HG03045 (cell line): ENCODE data around the gene EDC4.
"Not testable (repeated sequence)": the region's sequence is repeated elsewhere in the genome, so short reads cannot be mapped to it uniquely, and the experiment has no call there.

ENCODE experiments used
- ATAC-seq: cut with Tn5 transposase; IDR thresholded peaks from one replicate; pipeline ENCODE4 v1.9.1; 2021; ENCODE audit warnings: mild to moderate bottlenecking, moderate library complexity; ENCODE audit not compliant: unreplicated experiment

The EDC4 gene

GRCh38 chr16:67872631-67873434 lies at the start of gene EDC4:
EDC4 (plus strand) TSS chr16:67873052; CDS start chr16:67873262, 210 bp downstream.
- ATAC-seq, result peak; percentile 63

- no peak for ATAC-seq
Observed at GRCh38 chr16:67825119-67825518, 47.7 kb upstream of the EDC4 start.

GRCh38 chr16:67825906-67826305 lies 46.9 kb upstream of the EDC4 start:
- ATAC-seq, result no peak

- ATAC-seq, result no peak
Observed at GRCh38 chr16:67828651-67829050, 44.2 kb upstream of the EDC4 start.

- no peak for ATAC-seq
Observed at GRCh38 chr16:67833030-67833414, 39.8 kb upstream of the EDC4 start.

GRCh38 chr16:67833415-67834241 lies 39.2 kb upstream of the EDC4 start:
- peak; percentile 89 for ATAC-seq

- no peak for ATAC-seq
Observed at GRCh38 chr16:67834242-67834614, 38.6 kb upstream of the EDC4 start.

- not testable (repeated sequence) for ATAC-seq
Observed at GRCh38 chr16:67837190-67837589, 35.7 kb upstream of the EDC4 start.

GRCh38 chr16:67837811-67838210 lies 35.0 kb upstream of the EDC4 start:
- no peak for ATAC-seq

GRCh38 chr16:67841198-67841815 lies 31.5 kb upstream of the EDC4 start:
- ATAC-seq, result no peak

- ATAC-seq, result peak; percentile 43
Observed at GRCh38 chr16:67841816-67842508, 30.9 kb upstream of the EDC4 start, which contains the start of gene THAP11. THAP11 (plus strand) TSS chr16:67842320; CDS start chr16:67842555, 235 bp downstream.

GRCh38 chr16:67842509-67843342 lies 30.1 kb upstream of the EDC4 start:
- ATAC-seq, result peak; percentile 10

GRCh38 chr16:67843343-67843765 lies 29.5 kb upstream of the EDC4 start:
- no peak for ATAC-seq

GRCh38 chr16:67844497-67844896 lies 28.4 kb upstream of the EDC4 start:
- no peak for ATAC-seq

GRCh38 chr16:67845291-67846062 lies 27.4 kb upstream of the EDC4 start:
- ATAC-seq, result no peak

GRCh38 chr16:67846063-67846319 lies 26.9 kb upstream of the EDC4 start:
- no peak for ATAC-seq

- peak; percentile 60 for ATAC-seq
Observed at GRCh38 chr16:67846320-67847063, 26.4 kb upstream of the EDC4 start, which contains the start of gene NUTF2. NUTF2 (plus strand) TSS chr16:67846933; CDS start chr16:67865131, 18,198 bp downstream.

GRCh38 chr16:67847064-67847861 lies 25.6 kb upstream of the EDC4 start, which contains the start of gene CENPT:
CENPT (minus strand) TSS chr16:67847693; CDS start chr16:67833859, 13,834 bp downstream.
- ATAC-seq, result peak; percentile 34
